ENCODE data around the gene ADGRB2.
A peak's percentile ranks its signal among the peaks of the same experiment; 100 is the strongest.

The ADGRB2 gene

GRCh38 chr1:31795801-31796621 lies 31.9 kb upstream of the ADGRB2 start:
- DNase-seq: no peak

GRCh38 chr1:31795096-31795675 lies 31.0 kb upstream of the ADGRB2 start:
- no peak for DNase-seq

GRCh38 chr1:31793586-31794285 lies 29.6 kb upstream of the ADGRB2 start:
- DNase-seq: no peak

- DNase-seq: no peak
Measured at GRCh38 chr1:31793086-31793485, 28.9 kb upstream of the ADGRB2 start.

GRCh38 chr1:31792541-31792940 lies 28.4 kb upstream of the ADGRB2 start:
- no peak for DNase-seq

GRCh38 chr1:31792116-31792515 lies 28.0 kb upstream of the ADGRB2 start:
- no peak for DNase-seq

- DNase-seq: no peak
Measured at GRCh38 chr1:31791131-31791858, 27.2 kb upstream of the ADGRB2 start.

GRCh38 chr1:31790641-31791091 lies 26.5 kb upstream of the ADGRB2 start:
- DNase-seq: no peak

- DNase-seq: no peak
Measured at GRCh38 chr1:31790140-31790539, 26.0 kb upstream of the ADGRB2 start.

GRCh38 chr1:31789259-31790065 lies 25.3 kb upstream of the ADGRB2 start:
- DNase-seq: no peak

- DNase-seq: no peak
Measured at GRCh38 chr1:31788825-31789256, 24.7 kb upstream of the ADGRB2 start.

- peak; percentile 71 for DNase-seq
Measured at GRCh38 chr1:31788138-31788824, 24.1 kb upstream of the ADGRB2 start.

- DNase-seq: no peak
Measured at GRCh38 chr1:31787786-31788137, 23.6 kb upstream of the ADGRB2 start.

- no peak for DNase-seq
Measured at GRCh38 chr1:31787261-31787660, 23.1 kb upstream of the ADGRB2 start.

GRCh38 chr1:31786366-31787060 lies 22.4 kb upstream of the ADGRB2 start:
- DNase-seq: no peak

- no peak for DNase-seq
Measured at GRCh38 chr1:31785947-31786290, 21.8 kb upstream of the ADGRB2 start.

GRCh38 chr1:31785020-31785946 lies 21.1 kb upstream of the ADGRB2 start:
- no peak for DNase-seq

GRCh38 chr1:31784356-31785019 lies 20.3 kb upstream of the ADGRB2 start:
- no peak for DNase-seq

GRCh38 chr1:31783846-31784245 lies 19.7 kb upstream of the ADGRB2 start:
- no peak for DNase-seq

All from SIG-M5 (cell line).